H1 (cell line): ENCODE data around the gene EHHADH. TPM values are rescaled to one million over a fixed set of nuclear protein-coding genes. Genes with fewer than 3 reads are reported as not detected.
A peak's percentile ranks its signal among the peaks of the same experiment; 100 is the strongest.

Experiments used
- CTCF ChIA-PET: fragments of 300-600 bp; sonication (Branson Sonifier 250); formaldehyde crosslinking; loops from one replicate; lab custom pipeline; 2021; ENCODE audit not compliant: partially characterized antibody; lab: Charles Lee
- POLR2A ChIA-PET: fragments of 300-600 bp; sonication (Branson Sonifier 250); formaldehyde crosslinking; loops from one replicate; lab custom pipeline; 2021; ENCODE audit warnings: inconsistent platforms; ENCODE audit not compliant: partially characterized antibody; lab: Charles Lee
- DNase-seq, 2 experiments: peaks; one replicate each; pipeline versions ENCODE4 v3.0.0 to v3.0.0-alpha.2; 2010 to 2022; ENCODE audit warnings: low spot score in 2 of 2, low read depth in 1 of 2, mixed read lengths in 1 of 2
- FAIRE-seq: peaks from 2 replicates; lab custom pipeline; 2011; peaks lifted over from hg19 to GRCh38; lab: Jason Lieb, UNC
- H2AFZ ChIP-seq: 2 replicates; pipeline ENCODE4 v1.8.1; 2012; ENCODE audit warnings: low read length, inconsistent platforms
- H2AK5ac ChIP-seq: 2 replicates; pipeline ENCODE4 v1.6.1; 2013; ENCODE audit warnings: low read depth, low read length
- H2BK120ac ChIP-seq: replicated peaks from 2 replicates; pipeline ENCODE3; 2013; ENCODE audit warnings: low read depth, low read length, inconsistent platforms
- H2BK12ac ChIP-seq: 2 replicates; pipeline ENCODE4 v1.6.1; 2013; ENCODE audit warnings: low read depth, low read length
- H2BK15ac ChIP-seq: 2 replicates; pipeline ENCODE4 v1.6.1; 2013; ENCODE audit warnings: low read length
- H2BK20ac ChIP-seq: 2 replicates; pipeline ENCODE4 v1.6.1; 2013; ENCODE audit warnings: low read length
- H2BK5ac ChIP-seq: 2 replicates; pipeline ENCODE4 v1.6.1; 2013; ENCODE audit warnings: low read depth, low read length
- H3K14ac ChIP-seq: 2 replicates; pipeline ENCODE4 v1.6.1; 2013; ENCODE audit warnings: inconsistent platforms; ENCODE audit not compliant: insufficient read length
- H3K18ac ChIP-seq: 2 replicates; pipeline ENCODE4 v1.6.1; 2013; ENCODE audit warnings: low read length; ENCODE audit errors: extremely low read depth
- H3K23ac ChIP-seq: 2 replicates; pipeline ENCODE4 v1.6.1; 2013; ENCODE audit warnings: inconsistent platforms; ENCODE audit not compliant: insufficient read length
- H3K23me2 ChIP-seq: 2 replicates; pipeline ENCODE4 v1.6.1; 2013; ENCODE audit warnings: low read depth, low read length
- H3K27ac ChIP-seq: 2 replicates; pipeline ENCODE4 v1.6.1; 2011; ENCODE audit warnings: low read depth, low read length, inconsistent platforms
- H3K27me3 ChIP-seq, 4 experiments: replicated peaks in 1 of 4; 1 replicate in 1 of 4; 2 replicates in 3 of 4; pipeline versions ENCODE4 v1.6.1 to v1.8.1; 2011 to 2013; ENCODE audit warnings: low read length in 3 of 4, mild to moderate bottlenecking in 3 of 4, inconsistent platforms in 2 of 4, mixed read lengths in 2 of 4, moderate library complexity in 1 of 4; ENCODE audit not compliant: control insufficient read depth in 3 of 4, insufficient read depth in 3 of 4; ENCODE audit errors: extremely low read depth in 1 of 4
- H3K36me3 ChIP-seq, 4 experiments: 2 replicates each; pipeline versions ENCODE4 v1.6.1 to v1.8.1; 2011 to 2013; ENCODE audit warnings: mild to moderate bottlenecking in 4 of 4, low read length in 3 of 4, moderate library complexity in 2 of 4, control low read depth in 1 of 4, inconsistent platforms in 1 of 4; ENCODE audit not compliant: insufficient read depth in 4 of 4, control insufficient read depth in 2 of 4
- H3K4ac ChIP-seq: replicated peaks from 2 replicates; pipeline ENCODE3; 2013; ENCODE audit warnings: low read length, low read depth, mixed read lengths, inconsistent platforms; ENCODE audit not compliant: insufficient read length
- H3K4me1 ChIP-seq, 4 experiments: replicated peaks in 1 of 4; 1 replicate in 1 of 4; 2 replicates in 3 of 4; pipeline versions ENCODE4 v1.6.1 to v1.8.1; 2011 to 2013; ENCODE audit warnings: low read length in 3 of 4, inconsistent platforms in 2 of 4, mixed read lengths in 1 of 4; ENCODE audit not compliant: insufficient read depth in 4 of 4, control insufficient read depth in 3 of 4
- H3K4me2 ChIP-seq, 2 experiments: 2 replicates each; pipeline versions ENCODE4 v1.6.1 to v1.8.1; 2011 to 2013; ENCODE audit warnings: low read depth in 2 of 2, low read length in 2 of 2, control low read depth in 1 of 2, inconsistent platforms in 1 of 2, mild to moderate bottlenecking in 1 of 2; ENCODE audit not compliant: insufficient read depth in 1 of 2
- H3K4me3 ChIP-seq, 4 experiments: fragments of 200-600, 300-600 bp in 1 of 4; sonication (generic), shearing (Covaris generic), sonication (Bioruptor Twin) in 1 of 4; 2 replicates each; pipeline versions ENCODE4 v1.5.1 to v1.8.1; 2011 to 2016; ENCODE audit warnings: low read length in 4 of 4, low read depth in 3 of 4, control low read depth in 2 of 4, inconsistent platforms in 2 of 4, mild to moderate bottlenecking in 2 of 4, mixed read lengths in 1 of 4, moderate library complexity in 1 of 4; ENCODE audit not compliant: insufficient read depth in 2 of 4; ENCODE audit errors: extremely low read depth in 1 of 4
- H3K56ac ChIP-seq: replicated peaks from 2 replicates; pipeline ENCODE3; 2013; ENCODE audit warnings: low read depth, mild to moderate bottlenecking, mixed read lengths, low read length, inconsistent platforms; ENCODE audit not compliant: insufficient read length
- H3K79me1 ChIP-seq: 2 replicates; pipeline ENCODE4 v1.6.1; 2013; ENCODE audit warnings: low read depth, low read length, control low read depth
- H3K79me2 ChIP-seq, 2 experiments: 2 replicates each; pipeline versions ENCODE4 v1.6.1 to v1.8.1; 2012 to 2013; ENCODE audit warnings: low read length in 2 of 2, mild to moderate bottlenecking in 2 of 2, inconsistent platforms in 1 of 2; ENCODE audit not compliant: insufficient read depth in 2 of 2, control insufficient read depth in 1 of 2
- H3K9ac ChIP-seq, 4 experiments: replicated peaks in 1 of 4; 1 replicate in 1 of 4; 2 replicates in 3 of 4; pipeline versions ENCODE4 v1.6.1 to v1.8.1; 2011 to 2013; ENCODE audit warnings: low read depth in 3 of 4, low read length in 3 of 4, control low read depth in 2 of 4, mild to moderate bottlenecking in 2 of 4, moderate library complexity in 2 of 4, inconsistent platforms in 1 of 4; ENCODE audit errors: extremely low read depth in 1 of 4
- H3K9me3 ChIP-seq, 2 experiments: 2 replicates each; pipeline versions ENCODE4 v1.6.1 to v1.8.1; 2012 to 2013; ENCODE audit warnings: mild to moderate bottlenecking in 2 of 2, moderate library complexity in 2 of 2, control low read depth in 1 of 2, inconsistent platforms in 1 of 2, low read depth in 1 of 2, low read length in 1 of 2, mixed read lengths in 1 of 2; ENCODE audit not compliant: insufficient read depth in 2 of 2
- H4K20me1 ChIP-seq, 2 experiments: replicated peaks in 1 of 2; 2 replicates each; pipeline versions ENCODE3 to v1.8.1; 2011 to 2013; ENCODE audit warnings: inconsistent platforms in 2 of 2, low read length in 2 of 2, mild to moderate bottlenecking in 1 of 2; ENCODE audit not compliant: insufficient read depth in 2 of 2, control insufficient read depth in 1 of 2
- H4K5ac ChIP-seq: 2 replicates; pipeline ENCODE4 v1.6.1; 2013; ENCODE audit warnings: low read length, low read depth, mixed read lengths, inconsistent platforms; ENCODE audit not compliant: insufficient read length
- H4K8ac ChIP-seq: 2 replicates; pipeline ENCODE4 v1.8.0; 2013; ENCODE audit warnings: mild to moderate bottlenecking, moderate library complexity, low read length, inconsistent platforms; ENCODE audit not compliant: insufficient read depth; ENCODE audit errors: extremely low read depth
- H4K91ac ChIP-seq: replicated peaks from 2 replicates; pipeline ENCODE3; 2013; ENCODE audit warnings: low read length, mixed read lengths, inconsistent platforms; ENCODE audit not compliant: insufficient read length
- BRCA1 ChIP-seq: IDR thresholded peaks from 2 replicates; pipeline ENCODE4 v1.6.1; 2012; ENCODE audit warnings: low read depth, low read length, improper control_type of control experiment
- FOSL1 ChIP-seq: IDR thresholded peaks from 2 replicates; pipeline ENCODE4 v1.6.1; 2011; ENCODE audit warnings: mild to moderate bottlenecking, low read depth, low read length, moderate library complexity; ENCODE audit not compliant: insufficient read depth
- RBBP5 ChIP-seq: IDR thresholded peaks from 2 replicates; pipeline ENCODE4 v1.7.1; 2012; ENCODE audit warnings: low read depth, mild to moderate bottlenecking, inconsistent platforms, low read length, moderate library complexity, borderline replicate concordance
- TEAD4 ChIP-seq: IDR thresholded peaks from 2 replicates; pipeline ENCODE4 v1.6.1; 2012; ENCODE audit warnings: low read depth, low read length, inconsistent platforms, mixed read lengths
- WGBS, 2 experiments: shearing (Covaris generic) in 1 of 2; methylation state at CpG; one replicate each; pipeline versions ENCODE4 v1.1.6 to v1.1.7; 2013 to 2015; ENCODE audit warnings: low lambda C conversion rate in 2 of 2, mixed read lengths in 2 of 2, inconsistent platforms in 1 of 2, low coverage in 1 of 2, missing lambda C conversion rate in 1 of 2; ENCODE audit not compliant: insufficient replicate concordance in 2 of 2, insufficient coverage in 1 of 2, insufficient read length in 1 of 2; ENCODE audit errors: extremely low coverage in 1 of 2, missing lambda C conversion rate in 1 of 2; 5-methylcytosine and 5-hydroxymethylcytosine counted together
- polyA plus RNA-seq, 7 experiments: library from polyadenylated mRNA; depleted of rRNA in 3 of 7; stranded (reverse) in 5 of 7; unstranded in 2 of 7; fragments of >200 nt in 5 of 7; fragments of 200-250 nt in 2 of 7; gene quantifications; 1 replicate in 5 of 7; 2 replicates in 1 of 7; 4 replicates in 1 of 7; pipeline versions ENCODE4 v1.2.1 to v1.2.3, GENCODE V29; 2011 to 2013; ENCODE audit warnings: missing spikeins in 2 of 7, mixed read lengths in 2 of 7
- total RNA-seq: library from RNA; stranded (reverse); fragmentation: NEBNext Ultra II Directional; extraction: Animal tissue kit (Norgen Biotek cat#: 25700); gene quantifications from 2 replicates; pipeline ENCODE4 v1.2.1, GENCODE V29; 2021
- TF ChIP-seq, protein P1 (sequence below): IDR thresholded peaks from 2 replicates; pipeline ENCODE4 v1.6.1; 2011; ENCODE audit warnings: low read length, improper control_type of control experiment

EHHADH gene
- total and polyA plus RNA-seq, 2 of the 8 experiments (the other 6 are each of a cell fraction or from before 2014, with no cell fraction given) = 1.4 to 3.5 TPM

DNA sequence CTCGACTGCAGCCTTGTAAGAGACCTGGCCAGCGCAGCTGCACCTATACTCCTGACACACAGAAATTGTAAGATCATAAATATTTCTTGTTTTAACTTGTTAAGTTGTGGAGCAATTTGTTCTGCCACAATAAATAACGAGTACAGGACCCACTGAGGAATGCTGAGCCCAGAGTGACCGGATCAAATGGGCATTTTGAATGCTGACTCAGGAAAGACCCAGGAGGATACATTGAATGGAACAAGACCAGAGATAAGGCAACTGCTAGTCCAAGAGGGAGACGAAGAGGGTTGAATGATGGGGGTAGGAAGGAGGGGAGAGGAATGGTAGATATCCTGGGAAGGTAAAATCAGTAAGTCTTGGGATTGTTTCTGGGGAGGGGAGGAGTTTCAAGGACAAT is 92.1 kb downstream of the EHHADH start:
- Histone ChIP-seq H3K9ac (no peak overlapping the region), H3K27me3 (peaks cover 0 to 2% (median 0%) of the 10 kb centered on the region in 4 experiments; a peak in 1 of 7 replicates), H3K27ac (no peak overlapping the region), H2BK20ac (no peak overlapping the region), H2BK12ac (no peak overlapping the region), H3K23me2 (no peaks in the 10 kb centered on the region), H4K91ac (no peak overlapping the region), H3K36me3 (no peaks in the 10 kb centered on the region), H3K4ac (no peak overlapping the region), H3K4me1 (0 out of 7 replicates have a peak, but pooled peaks cover 0 to 2% (median 0%) of the 10 kb centered on the region in 4 experiments), H2BK5ac (no peak overlapping the region), H3K56ac (no peak overlapping the region), H3K4me2 (no peak overlapping the region), H4K20me1 (no peaks in the 10 kb centered on the region), H3K18ac (no peak overlapping the region), H2BK120ac (no peak overlapping the region), H4K8ac (no peak overlapping the region), H3K9me3 (no peaks in the 10 kb centered on the region), H2BK15ac (no peak overlapping the region), H2AK5ac (no peak overlapping the region), H3K4me3 (no peak overlapping the region), H3K79me2 (no peaks in the 10 kb centered on the region), H3K14ac (no peak overlapping the region), H3K23ac (no peak overlapping the region), H4K5ac (no peak overlapping the region), H2AFZ (peak overlapping the region; percentile 16; the same call in 1 of the 2 replicates), H3K79me1 (no peaks in the 10 kb centered on the region)
- ChIA-PET POLR2A (no interaction called here), CTCF (interaction anchor here (1.1 to 1.2 kb wide), 2 partner anchors 12 to 91 kb away, joined by 3 read pairs; no protein-coding TSS in a partner anchor)
- WGBS, 2 experiments = 93% methylated on average over 5 of the region's 5 CpGs; no CpG with 5 or more reads in 1 of the 2 experiments
- DNase-seq (no peak), FAIRE-seq (no peak)
- no peak for TF ChIP-seq BRCA1
- TF ChIP-seq FOSL1 = no peak
- TF ChIP-seq TEAD4 = no peak
- TF ChIP-seq RBBP5 = no peak
- TF ChIP-seq, protein P1, sequence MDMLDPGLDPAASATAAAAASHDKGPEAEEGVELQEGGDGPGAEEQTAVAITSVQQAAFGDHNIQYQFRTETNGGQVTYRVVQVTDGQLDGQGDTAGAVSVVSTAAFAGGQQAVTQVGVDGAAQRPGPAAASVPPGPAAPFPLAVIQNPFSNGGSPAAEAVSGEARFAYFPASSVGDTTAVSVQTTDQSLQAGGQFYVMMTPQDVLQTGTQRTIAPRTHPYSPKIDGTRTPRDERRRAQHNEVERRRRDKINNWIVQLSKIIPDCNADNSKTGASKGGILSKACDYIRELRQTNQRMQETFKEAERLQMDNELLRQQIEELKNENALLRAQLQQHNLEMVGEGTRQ = no peak
